NCI-H1436 (cell line): ENCODE data around the gene TAGLN.
"Not testable (repeated sequence)": the region's sequence is repeated elsewhere in the genome, so short reads cannot be mapped to it uniquely, and the experiment has no call there.

Experiments
- DNase-seq: peaks from one replicate; lab custom pipeline; 2025; lab: John Stamatoyannopoulos, UW

The TAGLN gene

DNA sequence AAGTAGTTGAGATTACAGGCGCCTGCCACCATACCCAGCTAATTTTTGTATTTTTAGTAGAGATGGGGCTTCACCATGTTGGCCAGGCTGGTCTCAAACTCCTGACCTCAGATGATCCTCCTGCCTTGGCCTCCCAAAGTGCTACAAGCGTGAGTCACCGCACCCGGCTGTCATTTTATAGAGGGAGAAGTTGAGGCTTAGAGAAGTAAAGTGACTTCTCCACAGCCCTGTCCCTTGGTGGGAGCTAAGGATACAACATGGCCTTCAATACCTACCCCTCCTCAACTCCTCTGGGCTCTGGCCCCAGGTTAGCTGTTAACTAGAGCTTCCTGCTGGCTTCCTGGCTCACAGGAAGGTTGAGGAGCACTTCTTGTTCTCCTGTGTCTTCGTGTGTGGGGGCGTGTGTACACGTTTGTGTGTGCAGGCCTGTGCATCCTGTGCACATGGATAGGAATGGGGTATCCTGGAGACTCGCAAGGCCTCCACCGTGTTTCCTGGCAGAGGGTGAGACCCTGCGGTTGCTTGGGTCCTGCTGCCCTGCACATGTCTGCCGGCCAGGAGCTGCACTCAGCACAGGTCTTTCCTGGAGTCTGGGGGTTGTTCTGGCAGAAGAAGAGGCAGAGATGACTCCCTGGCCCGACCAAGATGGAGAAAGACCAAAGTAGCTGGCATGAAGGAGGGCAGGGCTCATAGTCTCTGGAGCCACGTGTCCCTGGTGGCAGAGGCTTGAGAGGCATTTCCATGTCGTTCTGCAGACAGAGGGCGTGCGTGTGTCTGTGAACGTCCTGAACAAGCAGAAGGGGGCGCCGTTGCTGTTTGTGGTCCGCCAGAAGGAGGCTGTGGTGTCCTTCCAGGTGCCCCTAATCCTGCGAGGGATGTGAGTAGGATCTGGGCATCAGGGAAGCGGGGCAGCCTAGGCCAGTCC is 18.2 kb upstream of the TAGLN start:
- DNase-seq, result peak; percentile 60

DNA sequence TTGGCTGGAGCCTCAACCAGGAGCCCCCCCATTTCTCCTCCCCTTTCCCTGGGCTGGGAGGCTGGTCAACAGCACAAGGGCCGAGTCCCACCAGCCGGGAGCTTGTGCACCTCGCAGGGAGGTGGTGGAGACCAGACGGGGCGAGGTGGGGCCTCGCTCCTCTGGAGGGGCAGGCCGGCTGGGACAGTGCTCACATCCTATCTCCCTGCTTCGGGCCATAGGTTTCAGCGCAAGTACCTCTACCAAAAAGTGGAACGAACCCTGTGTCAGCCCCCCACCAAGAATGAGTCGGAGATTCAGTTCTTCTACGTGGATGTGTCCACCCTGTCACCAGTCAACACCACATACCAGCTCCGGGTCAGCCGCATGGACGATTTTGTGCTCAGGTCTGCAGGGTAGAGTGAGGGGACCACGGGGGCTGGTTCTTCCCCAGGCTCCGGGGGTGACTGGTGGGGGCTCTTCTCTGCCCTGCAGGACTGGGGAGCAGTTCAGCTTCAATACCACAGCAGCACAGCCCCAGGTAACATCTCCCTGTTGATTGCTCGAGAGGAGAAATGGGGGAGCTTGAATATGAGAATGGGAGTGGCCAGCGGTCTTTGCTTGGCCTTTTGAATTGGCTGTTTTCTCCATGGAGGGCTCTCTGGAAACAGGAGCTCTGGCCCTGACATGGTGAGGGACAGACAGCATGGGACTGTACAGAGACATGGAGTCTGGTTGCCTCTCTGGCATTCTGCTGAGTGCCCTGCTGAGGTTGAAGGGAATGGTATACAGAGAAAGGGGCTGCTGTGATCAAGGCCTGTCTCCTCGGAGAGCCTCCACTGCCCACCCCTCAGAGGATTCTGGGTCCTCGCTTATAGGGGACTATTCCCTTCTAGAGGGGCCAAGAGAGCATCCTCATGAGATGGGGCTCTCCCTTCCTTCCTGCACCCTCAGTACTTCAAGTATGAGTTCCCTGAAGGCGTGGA is 17.3 kb upstream of the TAGLN start:
- DNase-seq, result no peak

DNA sequence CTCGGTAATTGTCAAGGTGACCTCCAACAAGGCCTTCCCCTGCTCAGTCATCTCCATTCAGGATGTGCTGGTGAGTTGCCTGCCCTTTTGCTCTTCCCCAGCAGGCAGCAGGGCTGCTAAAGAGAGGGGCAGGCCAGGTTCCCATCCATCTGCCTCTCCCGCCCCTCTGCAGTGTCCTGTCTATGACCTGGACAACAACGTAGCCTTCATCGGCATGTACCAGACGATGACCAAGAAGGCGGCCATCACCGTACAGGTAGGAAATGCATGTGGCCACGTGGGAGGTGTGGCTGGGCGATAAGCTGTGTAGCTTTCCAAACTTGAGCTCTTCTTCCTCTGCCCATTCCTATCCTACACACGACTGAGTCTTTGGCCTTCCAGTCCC is 16.6 kb upstream of the TAGLN start:
- DNase-seq, result no peak

DNA sequence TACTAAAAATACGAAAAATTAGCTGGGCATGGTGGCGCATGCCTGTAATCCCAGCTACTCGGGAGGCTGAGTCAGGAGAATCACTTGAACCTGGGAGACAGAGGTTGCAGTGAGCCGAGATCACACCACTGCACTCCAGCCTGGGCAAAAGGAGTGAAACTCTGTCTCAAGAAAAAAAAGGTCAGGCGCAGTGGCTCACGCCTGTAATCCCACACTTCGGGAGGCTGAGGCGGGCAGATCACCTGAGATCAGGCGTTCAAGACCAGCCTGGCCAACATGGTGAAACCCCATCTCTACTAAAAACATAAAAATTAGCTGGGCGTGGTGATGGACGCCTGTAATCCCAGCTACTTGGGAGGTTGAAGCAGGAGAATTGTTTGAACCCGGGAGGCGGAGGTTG is 16.0 kb upstream of the TAGLN start:
- not testable (repeated sequence) for DNase-seq

GRCh38 chr11:117183724-117184349 is 15.3 kb upstream of the TAGLN start:
- no peak for DNase-seq

GRCh38 chr11:117185736-117186430 is 13.3 kb upstream of the TAGLN start:
- DNase-seq, result no peak

DNA sequence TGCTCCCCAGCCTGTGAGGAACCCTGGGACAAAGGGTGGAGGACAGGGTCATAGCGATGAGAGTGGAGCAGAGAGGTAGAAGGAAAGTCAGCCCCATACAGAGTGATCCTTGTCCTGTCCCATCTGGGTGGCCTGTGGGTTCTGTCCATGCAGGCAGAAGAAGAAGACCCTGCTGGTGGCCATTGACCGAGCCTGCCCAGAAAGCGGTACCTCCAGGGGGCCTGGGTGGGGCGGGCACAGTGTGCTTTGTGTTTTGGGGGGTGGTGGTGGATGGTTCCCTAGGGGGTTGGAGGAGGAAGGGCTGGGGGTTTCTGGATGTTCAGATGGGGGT is 12.8 kb upstream of the TAGLN start:
- DNase-seq, result no peak

GRCh38 chr11:117187007-117187406 is 12.2 kb upstream of the TAGLN start:
- no peak for DNase-seq

DNA sequence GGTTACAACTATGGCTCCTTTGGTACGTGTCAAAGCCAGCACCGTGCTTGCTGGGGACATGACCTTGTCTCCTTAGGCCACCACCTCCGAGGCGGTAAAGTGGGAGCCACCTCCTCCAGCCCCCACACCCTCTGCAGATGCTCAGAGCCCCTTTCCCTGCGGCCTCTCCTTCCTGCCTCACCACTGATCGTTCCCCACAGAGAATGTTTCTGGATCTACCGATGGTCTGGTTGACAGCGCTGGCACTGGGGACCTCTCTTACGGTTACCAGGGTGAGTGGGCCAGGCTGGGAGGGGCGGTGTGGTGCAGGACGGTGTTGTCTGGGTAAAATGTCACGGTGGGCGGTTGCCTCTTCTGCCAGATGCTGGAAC is 11.8 kb upstream of the TAGLN start:
- no peak for DNase-seq

DNA sequence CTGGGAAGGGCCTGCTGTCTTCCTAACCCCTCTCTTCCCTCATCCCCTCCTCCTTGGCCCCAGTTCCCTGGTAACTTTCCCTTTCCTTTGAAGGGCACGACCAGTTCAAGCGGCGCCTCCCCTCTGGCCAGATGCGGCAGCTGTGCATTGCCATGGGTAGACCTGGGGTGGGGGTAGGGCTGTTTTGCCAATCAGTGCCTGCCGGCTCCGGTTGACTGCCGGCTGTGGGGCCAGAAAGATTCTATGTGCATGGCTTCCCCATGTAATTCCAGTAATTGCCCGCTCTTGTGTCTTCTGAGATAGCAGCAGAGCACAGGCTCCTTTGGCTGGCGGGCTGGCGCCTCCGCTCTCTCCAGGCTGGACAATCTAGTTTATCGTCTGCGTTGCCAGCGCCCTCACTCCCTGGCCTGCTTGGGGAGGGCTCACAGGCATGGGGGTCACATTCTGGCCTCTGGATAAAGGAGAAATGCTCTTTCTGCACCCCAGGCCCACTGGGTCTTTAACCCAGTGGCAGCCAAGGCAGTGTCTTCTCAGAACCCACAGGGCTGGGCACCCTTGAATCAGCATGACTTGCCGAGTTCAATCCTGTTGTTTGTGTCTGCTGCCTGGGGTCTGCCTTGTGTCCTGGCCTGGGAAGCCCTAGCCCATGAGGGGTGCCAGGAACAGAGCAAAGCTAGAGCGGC is 11.2 kb upstream of the TAGLN start:
- no peak for DNase-seq

DNA sequence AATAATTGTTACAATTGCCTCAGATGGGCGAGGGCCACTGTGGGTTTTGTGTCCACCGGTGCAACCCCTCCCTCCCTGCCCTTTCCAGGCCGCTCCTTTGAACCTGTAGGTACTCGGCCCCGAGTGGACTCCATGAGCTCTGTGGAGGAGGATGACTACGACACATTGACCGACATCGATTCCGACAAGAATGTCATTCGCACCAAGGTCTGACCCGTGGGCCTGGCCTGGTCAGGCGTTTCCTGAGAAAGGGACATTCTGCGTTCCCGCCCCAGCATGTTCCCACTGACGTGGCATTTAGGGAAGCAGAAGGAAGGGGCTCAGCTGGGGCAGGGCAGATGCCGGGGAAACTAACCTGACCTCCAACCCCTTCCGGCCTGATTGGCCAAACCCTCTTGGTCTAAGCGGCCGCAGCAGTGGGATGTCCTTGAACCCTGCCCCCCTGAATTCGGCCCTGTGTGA is 10.5 kb upstream of the TAGLN start:
- DNase-seq, result no peak

GRCh38 chr11:117189191-117189940 is 9.8 kb upstream of the TAGLN start:
- DNase-seq, result no peak

DNA sequence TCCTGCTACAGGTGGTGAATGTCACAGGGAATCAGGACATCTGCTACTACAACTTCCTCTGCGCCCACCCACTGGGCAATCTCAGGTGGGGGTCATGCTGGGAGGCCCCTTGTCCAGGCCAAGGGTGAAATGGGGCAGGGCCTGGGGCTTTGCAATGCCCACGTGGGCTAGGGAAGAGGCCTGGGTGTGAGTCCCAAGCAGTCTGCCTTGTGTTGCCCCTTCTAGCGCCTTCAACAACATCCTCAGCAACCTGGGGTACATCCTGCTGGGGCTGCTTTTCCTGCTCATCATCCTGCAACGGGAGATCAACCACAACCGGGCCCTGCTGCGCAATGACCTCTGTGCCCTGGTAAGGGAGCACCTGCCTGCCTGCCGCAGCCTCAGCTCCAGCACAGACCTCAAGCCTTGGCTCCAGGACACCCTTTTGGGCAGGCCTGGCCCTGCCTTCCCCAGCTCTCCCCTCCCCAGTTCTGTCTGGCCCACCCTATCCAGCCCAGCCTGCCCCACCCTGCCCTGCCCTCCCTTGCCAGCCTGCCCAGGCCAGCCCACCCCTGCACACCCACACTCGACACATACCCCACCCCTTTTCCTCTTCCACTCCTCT is 9.1 kb upstream of the TAGLN start:
- DNase-seq, result no peak

DNA sequence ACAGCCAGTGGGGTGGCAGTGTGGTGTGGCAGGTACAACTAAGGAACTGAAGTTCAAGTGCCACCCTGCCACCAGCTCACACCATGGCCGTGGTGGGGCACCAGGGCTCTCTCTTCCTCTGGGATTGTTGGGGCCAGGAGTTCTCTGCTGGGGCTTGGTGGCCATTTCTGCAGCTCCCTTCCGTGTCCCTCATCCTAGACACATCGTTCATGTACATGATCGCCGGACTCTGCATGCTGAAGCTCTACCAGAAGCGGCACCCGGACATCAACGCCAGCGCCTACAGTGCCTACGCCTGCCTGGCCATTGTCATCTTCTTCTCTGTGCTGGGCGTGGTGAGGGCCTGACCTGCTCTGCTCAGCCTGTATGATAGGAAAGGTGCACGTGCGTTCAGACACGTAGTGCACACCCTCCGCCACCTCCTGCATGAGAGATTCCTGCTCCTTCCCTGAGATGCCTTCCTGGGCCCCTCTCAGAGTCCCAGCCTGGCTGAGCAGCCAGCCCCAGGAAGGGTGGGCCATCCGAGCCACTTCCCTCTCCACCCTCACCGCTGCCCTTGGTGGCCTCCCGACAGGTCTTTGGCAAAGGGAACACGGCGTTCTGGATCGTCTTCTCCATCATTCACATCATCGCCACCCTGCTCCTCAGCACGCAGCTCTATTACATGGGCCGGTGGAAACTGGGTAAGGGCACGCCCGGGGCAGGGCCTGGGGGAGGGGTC is 7.3 kb upstream of the TAGLN start:
- no peak for DNase-seq

- no peak for DNase-seq
These were observed 6.7 kb upstream of the TAGLN start for GRCh38 chr11:117192401-117192875.

DNA sequence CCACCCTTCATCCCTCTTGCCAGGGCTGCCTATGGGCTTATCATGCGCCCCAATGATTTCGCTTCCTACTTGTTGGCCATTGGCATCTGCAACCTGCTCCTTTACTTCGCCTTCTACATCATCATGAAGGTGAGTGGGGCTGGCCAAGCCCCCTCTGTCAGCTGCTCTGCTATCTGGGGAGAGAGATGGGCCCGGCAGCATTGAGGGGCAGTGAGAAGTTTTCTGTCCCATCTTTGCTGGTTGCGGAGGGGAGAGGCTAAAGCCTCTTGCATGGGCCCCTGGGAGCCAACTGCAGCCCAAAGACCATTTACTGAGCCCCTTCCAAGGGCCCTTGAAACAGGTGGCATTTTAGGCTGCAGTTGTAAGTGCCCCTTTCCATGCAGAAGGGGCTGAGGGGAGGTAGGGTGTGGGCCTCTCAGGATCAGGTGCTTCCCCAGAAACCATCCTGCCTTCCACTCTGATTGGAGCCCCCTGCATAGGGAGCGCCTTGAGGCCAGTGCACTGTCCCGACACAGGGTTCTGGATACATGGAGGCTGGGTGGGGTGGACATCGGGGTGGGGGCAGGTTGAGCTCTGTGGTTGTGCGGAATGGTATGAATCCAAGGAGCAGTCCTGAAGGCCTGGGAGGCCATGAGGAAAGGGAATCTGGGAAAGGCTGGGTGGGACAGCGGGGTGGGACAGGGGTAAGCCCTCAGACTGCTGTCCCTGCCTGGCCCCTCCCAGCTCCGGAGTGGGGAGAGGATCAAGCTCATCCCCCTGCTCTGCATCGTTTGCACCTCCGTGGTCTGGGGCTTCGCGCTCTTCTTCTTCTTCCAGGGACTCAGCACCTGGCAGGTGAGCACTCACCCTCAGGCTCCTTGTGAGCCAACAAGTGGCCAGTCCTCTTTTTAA is 5.8 kb upstream of the TAGLN start:
- no peak for DNase-seq

- DNase-seq, result no peak
These were observed 4.9 kb upstream of the TAGLN start for GRCh38 chr11:117194267-117194666.

GRCh38 chr11:117195258-117195657 is 3.9 kb upstream of the TAGLN start:
- DNase-seq, result no peak
